ENCODE results near the gene KNTC1.

KNTC1 gene

DNA sequence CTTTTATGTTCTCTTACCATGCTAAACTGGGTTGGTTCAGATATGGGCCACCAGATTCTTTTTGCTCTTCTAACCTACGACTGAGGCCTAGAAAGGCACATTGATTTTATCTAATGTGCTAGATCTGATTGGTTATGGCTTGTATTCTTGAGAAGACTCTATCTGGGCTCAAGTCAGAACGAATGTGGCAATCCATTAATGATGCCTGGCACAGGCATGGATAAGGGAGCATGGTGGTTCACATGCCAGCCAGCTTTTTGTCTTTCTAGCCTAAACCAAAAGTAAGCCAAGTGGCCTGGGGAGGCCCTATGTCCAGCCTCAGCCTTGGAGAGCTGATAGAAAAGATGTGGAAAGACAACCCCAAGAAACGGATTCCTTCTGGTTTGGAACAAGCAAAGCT is 82.7 kb downstream of the KNTC1 start:
- TF ChIP-seq, protein P1, sequence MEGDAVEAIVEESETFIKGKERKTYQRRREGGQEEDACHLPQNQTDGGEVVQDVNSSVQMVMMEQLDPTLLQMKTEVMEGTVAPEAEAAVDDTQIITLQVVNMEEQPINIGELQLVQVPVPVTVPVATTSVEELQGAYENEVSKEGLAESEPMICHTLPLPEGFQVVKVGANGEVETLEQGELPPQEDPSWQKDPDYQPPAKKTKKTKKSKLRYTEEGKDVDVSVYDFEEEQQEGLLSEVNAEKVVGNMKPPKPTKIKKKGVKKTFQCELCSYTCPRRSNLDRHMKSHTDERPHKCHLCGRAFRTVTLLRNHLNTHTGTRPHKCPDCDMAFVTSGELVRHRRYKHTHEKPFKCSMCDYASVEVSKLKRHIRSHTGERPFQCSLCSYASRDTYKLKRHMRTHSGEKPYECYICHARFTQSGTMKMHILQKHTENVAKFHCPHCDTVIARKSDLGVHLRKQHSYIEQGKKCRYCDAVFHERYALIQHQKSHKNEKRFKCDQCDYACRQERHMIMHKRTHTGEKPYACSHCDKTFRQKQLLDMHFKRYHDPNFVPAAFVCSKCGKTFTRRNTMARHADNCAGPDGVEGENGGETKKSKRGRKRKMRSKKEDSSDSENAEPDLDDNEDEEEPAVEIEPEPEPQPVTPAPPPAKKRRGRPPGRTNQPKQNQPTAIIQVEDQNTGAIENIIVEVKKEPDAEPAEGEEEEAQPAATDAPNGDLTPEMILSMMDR (IDR thresholded peaks at IDR 0.05; ENCODE audit: low read depth, low read length, missing control alignments), result no peak
- no peak for DNase-seq (ENCODE audit: extremely low read depth, low read depth)
- H3K4me3 ChIP-seq (replicated peaks; ENCODE audit: low read depth, low read length), result no peak overlapping the region

DNA sequence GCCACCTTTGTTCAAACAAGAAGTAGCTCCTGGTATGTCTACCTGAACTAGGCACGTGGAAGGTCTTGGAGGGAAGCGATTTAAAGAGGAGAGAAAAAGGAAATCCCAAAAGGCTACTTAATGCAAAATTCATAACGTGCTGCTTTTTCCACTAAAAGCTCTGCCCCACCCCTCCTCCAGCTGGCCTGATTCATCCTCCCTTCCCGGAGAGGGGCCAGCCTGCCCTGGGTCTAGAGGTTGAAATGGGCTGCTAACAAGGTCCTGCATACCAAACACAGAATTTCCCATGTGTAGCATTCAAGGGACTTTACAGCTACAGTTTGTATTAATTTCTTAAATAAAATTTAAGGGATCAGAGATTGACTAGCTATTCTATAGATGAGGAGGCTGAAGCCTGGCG is 83.2 kb downstream of the KNTC1 start:
- no peak overlapping the region for H3K4me3 ChIP-seq (replicated peaks; ENCODE audit: low read depth, low read length)
- DNase-seq (ENCODE audit: extremely low read depth, low read depth), result no peak
- TF ChIP-seq, protein P1 (IDR thresholded peaks at IDR 0.05; ENCODE audit: low read depth, low read length, missing control alignments), result no peak

DNA sequence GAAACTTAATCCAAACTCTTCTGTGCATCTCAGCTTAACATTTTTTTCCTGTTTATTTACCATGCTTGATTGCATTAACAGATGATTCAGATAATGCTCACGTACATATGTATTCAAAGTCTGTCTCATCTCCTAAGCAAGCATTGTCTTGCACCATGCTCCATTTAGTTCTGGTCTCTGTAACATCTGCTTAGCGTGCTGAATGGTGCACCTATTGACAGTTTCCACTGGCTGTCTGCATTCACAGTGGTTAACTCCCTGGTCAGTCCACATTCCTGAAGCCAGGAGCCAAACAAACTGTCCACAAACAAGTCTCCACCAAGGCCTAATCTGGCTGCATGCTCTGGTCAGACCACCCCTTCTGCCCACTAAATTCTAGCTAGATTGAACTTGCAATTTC is 83.9 kb downstream of the KNTC1 start:
- H3K4me3 ChIP-seq (replicated peaks; ENCODE audit: low read depth, low read length), result no peak overlapping the region
- TF ChIP-seq, protein P1 (IDR thresholded peaks at IDR 0.05; ENCODE audit: low read depth, low read length, missing control alignments), result no peak
- DNase-seq (ENCODE audit: extremely low read depth, low read depth), result no peak

DNA sequence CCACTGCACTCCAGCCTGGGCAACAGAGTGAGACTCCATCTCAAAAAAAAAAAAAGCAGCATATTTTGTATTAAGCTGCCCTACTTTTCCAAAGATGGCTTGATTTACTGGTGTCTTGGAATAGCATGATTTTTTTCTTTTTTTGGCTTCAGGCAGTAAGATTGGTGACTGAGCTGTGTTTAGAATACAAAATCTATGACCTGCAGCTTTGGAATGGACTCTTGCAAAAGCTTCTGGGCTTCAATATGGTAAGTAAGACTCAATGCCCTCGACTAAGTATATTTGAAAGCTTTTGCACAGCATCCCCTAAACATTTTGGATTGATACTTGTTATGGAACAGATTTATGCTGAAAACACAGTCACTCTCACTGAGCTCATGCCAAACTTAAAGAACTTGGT is 87.8 kb downstream of the KNTC1 start:
- H3K4me3 ChIP-seq (replicated peaks; ENCODE audit: low read depth, low read length), result no peak overlapping the region
- DNase-seq (ENCODE audit: extremely low read depth, low read depth), result no peak
- TF ChIP-seq, protein P1 (IDR thresholded peaks at IDR 0.05; ENCODE audit: low read depth, low read length, missing control alignments), result no peak

DNA sequence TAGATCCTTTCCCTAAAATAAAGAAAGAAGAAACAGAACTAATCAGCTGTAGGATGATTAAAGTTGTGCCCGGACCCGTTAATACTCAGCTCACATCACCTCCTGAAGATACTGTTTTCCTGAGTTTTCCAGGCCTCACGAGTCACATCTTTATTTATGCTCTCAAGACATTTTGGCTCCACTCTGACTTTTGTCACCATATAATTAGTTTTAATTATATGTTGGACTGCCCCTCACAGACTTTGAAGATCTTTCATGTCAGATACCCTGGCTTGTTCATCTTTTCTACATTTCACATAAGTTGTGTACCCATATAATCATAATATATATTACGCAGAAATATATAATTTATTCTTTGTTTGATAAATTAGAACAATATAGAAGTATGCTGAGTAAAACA is 88.7 kb downstream of the KNTC1 start:
- DNase-seq (ENCODE audit: extremely low read depth, low read depth), result no peak

DNA sequence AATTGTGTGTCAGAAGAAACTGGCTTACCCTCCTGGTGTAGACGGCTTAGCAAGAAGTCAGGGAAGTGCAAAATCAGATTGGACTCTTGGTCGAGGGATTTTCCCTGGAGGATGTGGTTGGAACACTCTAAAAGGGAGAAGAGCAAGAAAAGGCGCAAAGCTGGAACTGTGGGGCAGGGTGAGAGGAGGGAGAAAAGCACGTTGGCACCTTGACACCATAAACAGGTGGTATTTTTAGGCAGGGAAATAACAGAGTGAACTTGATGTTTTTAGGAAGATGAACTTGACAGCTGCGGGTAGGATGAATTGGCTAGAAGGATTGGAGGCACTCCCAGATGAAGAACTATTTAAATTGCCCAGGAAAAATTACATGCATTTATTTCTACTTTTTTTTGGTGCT is 108.4 kb downstream of the KNTC1 start:
- no peak for DNase-seq (ENCODE audit: extremely low read depth, low read depth)
- TF ChIP-seq, protein P1 (IDR thresholded peaks at IDR 0.05; ENCODE audit: low read depth, low read length, missing control alignments), result no peak

More for the DNA sequence above, 88.7 kb downstream of the KNTC1 start:
- TF ChIP-seq, protein P1 (IDR thresholded peaks at IDR 0.05; ENCODE audit: low read depth, low read length, missing control alignments), result no peak
- no peak overlapping the region for H3K4me3 ChIP-seq (replicated peaks; ENCODE audit: low read depth, low read length)

DNA sequence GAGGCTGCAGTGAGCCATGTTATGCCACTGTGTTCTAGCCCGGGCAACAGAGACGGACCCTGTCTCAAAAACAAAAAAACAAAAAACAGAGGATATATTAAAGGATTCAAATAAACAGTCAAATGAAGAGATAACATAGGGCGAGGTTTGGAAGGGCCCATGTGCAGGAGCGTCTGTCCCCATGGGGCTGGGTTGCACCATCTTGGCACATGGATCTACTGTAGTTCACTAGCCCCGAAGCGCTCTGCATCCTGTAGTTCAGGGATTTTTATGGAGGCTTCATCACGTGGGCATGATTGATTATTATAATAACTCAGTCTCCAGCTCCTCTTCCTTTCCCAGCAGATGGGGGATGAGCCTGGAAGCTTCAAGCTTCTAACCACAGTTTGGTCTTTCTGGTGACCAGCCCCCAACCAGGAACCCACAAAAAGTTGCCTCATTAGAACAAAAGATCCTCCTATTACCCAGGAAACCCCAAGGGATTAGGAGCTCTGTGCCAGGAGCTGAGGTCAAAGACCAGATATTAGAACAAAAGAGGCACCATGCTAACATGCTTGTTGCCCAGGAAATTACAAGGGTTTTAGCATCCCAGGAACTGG is 116.3 kb downstream of the KNTC1 start:
- TF ChIP-seq, protein P1 (IDR thresholded peaks at IDR 0.05; ENCODE audit: low read depth, low read length, missing control alignments), result no peak

More for the DNA sequence above, 108.4 kb downstream of the KNTC1 start:
- no peak overlapping the region for H3K4me3 ChIP-seq (replicated peaks; ENCODE audit: low read depth, low read length)

More for the DNA sequence above, 116.3 kb downstream of the KNTC1 start:
- no peak for DNase-seq (ENCODE audit: extremely low read depth, low read depth)
- H3K4me3 ChIP-seq (replicated peaks; ENCODE audit: low read depth, low read length), result no peak overlapping the region

Measured in HFF-Myc (cell line).